HG02840 (cell line): ENCODE measurements around the gene C9orf50.
"Not testable (repeated sequence)": the region's sequence is repeated elsewhere in the genome, so short reads cannot be mapped to it uniquely, and the experiment has no call there.

Experiments
- ATAC-seq: cut with Tn5 transposase; IDR thresholded peaks from one replicate; pipeline ENCODE4 v1.9.1; 2021; ENCODE audit warnings: mild to moderate bottlenecking, moderate library complexity, moderate number of reproducible peaks; ENCODE audit not compliant: unreplicated experiment, low FRiP score

C9orf50 gene

GRCh38 chr9:129595903-129596540 lies 24.9 kb downstream of the C9orf50 start:
- ATAC-seq = no peak

- no peak for ATAC-seq
Observed at GRCh38 chr9:129595311-129595741, 25.6 kb downstream of the C9orf50 start.

DNA sequence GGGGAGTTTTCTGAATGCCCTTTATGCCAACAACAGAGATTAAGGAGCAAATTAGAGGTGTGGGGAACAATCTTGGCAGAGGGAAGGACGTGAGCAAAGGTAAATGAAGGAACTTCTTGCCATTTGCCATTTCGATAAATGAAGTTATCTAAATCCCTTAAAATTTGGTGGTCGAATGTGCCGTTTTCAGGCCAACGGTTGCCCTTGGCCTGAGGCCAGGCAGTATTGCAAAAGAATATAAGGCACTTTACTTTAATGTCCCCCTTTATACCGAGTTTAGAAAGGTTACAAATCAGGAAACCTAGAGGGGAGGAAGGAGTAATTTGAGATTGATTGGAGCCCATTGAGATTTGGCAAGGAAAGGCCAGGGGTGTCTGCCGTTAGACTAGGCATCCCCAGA lies 26.3 kb downstream of the C9orf50 start:
- no peak for ATAC-seq

- not testable (repeated sequence) for ATAC-seq
Observed at GRCh38 chr9:129592790-129593189, 28.1 kb downstream of the C9orf50 start.

GRCh38 chr9:129591916-129592315 lies 29.0 kb downstream of the C9orf50 start:
- ATAC-seq = no peak

DNA sequence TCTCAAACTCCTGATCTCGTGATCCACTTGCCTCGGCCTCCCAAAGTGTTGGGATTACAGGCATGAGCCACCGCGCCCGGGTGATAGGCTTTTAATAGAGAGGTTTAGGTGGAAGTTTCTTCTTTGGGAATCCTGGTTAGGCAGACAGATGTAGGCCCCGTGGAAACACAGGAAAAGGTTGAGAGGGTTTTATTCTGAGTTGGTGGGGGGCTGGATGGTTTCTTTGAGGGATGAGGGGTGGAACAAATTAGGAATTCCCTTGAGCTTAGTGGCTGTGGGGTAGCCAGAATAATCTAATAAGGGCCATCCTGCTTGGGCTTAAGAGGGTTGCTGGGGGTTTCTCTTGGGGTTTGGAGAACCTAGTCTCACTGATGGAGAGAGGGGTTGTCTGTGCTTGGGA lies 30.4 kb downstream of the C9orf50 start:
- ATAC-seq = no peak

DNA sequence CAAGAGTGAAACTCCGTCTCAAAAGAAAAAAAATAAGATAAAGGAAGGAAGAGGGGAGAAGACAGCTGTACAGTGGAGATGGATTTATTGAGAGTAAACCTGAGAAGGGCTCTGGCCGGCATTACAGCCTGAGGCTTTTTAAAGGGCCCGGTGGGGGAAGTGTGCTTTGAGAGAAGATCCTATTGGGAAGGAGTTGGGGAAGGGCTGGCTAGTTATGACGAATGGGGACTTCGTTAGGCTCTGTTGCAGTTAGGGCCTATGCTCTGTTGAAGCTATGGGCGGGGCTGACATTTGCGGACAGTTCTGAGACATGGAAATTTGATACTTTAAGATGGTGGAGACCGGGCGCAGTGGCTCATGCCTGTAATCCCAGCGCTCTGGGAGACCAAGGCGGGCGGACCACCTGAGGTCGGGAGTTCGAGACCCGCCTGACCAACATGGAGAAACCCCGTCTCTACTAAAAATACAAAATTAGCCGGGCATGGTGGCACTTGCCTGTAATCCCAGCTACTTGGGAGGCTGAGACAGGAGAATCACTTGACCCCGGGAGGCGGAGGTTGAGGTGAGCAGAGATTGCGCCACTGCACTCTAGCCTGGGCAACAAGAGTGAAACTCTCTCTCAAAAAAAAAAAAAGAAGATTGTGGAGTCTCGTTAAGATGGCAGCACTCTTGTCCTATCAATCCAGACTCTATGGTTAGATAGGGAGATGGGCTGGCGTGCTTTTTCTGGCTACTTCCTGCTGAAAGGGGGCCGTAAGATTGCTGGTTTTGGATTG lies 33.2 kb downstream of the C9orf50 start:
- ATAC-seq = no peak

DNA sequence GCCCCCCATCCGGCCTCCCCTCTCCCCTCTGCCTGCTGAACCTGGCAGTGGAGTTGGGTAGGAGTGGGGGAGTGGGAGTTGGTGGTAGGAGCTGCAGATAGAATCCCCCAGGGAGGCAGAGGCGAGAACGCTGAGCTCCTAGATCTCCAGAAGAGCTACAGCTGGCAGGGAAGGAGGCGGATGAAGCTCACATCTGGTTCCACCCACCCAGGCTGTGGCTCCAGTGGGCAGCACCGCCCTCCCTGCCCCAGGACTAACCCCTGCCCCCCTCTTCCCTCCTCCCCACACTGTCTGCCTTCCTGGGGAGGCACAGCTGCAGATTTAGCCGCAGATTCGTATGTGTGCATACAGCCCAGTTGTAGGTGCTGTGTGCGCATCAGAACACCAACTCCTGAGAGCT lies 34.2 kb downstream of the C9orf50 start:
- no peak for ATAC-seq

DNA sequence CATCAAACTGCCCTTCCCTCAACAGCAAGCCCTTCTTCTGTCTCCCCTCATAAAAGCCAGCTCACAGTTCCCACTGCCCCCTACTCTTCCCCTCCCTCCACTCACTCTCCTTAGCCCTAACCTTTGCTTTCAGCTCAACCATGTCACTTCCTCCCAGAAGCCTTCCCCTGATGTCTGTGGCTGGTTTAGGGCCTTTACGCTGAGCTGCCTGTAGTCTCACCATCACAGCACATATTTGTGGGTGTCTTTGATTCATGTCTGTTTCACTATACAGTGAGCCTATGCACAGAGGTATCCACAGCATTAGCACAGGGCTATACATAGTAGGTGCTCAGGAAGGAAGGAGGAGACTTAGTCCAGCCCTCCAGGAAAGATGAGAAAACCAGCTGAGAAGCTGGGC lies 34.7 kb downstream of the C9orf50 start:
- ATAC-seq = no peak

DNA sequence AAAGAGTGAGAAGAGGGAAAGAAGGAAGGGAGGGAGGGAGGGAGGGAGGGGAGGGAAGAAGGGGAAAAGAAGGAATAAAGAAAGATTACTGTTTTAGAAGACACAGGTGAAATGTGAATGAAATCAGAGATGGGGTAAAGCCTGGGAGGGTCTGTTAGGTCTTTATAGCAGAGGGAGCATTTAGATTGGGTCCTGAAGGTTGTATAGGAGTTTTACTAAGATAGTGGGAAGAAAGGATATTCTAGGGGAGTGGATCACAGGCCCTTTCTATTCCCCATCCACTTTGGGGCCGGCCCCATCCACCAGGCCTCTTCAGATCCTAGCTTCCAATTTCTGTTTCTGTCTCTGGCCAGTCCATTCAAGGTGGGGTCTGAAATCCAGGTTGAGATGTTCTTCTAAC lies 35.5 kb downstream of the C9orf50 start:
- ATAC-seq = no peak

- no peak for ATAC-seq
Observed at GRCh38 chr9:129584136-129584535, 36.8 kb downstream of the C9orf50 start.

GRCh38 chr9:129583308-129584038 lies 37.4 kb downstream of the C9orf50 start:
- ATAC-seq = no peak

GRCh38 chr9:129582855-129583254 lies 38.0 kb downstream of the C9orf50 start:
- ATAC-seq = no peak

DNA sequence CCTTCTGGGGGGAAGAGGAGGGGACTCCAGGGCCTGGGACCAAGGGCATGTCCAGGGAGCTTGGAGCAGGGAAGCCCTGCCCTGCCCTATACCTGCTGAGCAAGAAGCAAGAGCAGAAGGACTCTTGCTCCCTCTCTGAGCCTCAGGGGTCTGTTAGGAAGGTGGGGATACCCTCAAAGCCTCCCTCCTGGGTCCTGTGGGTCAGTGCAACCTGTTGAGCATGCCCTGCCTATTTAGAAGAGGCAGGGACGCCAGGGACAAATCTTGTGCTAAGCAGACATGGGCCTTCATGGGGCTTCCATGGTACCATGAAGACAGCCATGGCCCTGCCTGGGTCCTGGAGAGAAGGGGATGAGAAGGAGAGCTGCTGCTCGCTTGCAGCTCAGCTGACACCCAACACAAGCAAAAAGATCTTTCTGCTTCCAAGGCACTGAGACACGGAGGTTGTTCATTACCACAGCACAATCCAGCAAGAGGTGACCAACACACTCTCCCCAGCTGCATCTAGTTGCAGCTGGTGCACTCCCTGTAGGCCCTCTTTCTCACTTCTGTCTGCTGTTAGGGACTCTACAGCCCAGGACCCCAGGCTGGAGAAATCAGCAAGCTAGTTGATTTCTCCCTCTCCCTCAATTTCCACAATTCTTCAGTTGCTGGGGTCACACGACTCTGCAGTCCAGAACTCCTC lies 39.3 kb downstream of the C9orf50 start:
- no peak for ATAC-seq

DNA sequence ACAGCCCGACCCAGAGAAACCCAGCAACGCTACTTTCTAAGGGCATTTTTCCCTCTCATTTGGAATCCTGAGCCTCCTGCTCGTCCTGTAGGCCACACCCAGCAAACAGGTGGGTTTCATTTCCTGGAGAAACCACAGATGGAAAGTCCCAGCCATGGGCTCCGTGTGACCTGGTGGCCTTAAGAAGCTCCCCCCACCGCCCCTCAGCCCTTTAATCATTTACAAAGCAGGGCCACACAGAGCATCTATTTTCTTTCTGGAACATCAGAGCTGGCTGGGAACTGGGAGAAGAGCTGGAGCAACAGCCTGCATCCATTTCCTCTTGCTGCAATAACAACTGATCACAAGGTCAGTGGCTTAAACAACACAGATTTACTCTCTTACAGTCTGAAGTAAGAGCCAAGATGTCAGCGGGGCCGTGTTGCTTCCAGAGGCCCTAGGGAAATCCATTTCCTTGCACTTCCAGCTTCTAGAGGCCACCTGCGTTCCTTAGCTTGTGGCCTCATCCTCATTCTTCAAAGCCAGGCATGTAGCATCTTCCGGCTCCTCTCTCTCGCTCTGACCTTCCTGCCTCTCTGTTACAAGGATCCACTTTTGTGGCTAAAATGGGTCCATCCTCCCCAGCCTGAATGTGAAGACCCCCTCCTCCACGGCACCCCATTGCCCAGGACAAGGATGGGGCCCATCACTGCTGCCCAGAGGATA lies 40.5 kb downstream of the C9orf50 start:
- no peak for ATAC-seq

DNA sequence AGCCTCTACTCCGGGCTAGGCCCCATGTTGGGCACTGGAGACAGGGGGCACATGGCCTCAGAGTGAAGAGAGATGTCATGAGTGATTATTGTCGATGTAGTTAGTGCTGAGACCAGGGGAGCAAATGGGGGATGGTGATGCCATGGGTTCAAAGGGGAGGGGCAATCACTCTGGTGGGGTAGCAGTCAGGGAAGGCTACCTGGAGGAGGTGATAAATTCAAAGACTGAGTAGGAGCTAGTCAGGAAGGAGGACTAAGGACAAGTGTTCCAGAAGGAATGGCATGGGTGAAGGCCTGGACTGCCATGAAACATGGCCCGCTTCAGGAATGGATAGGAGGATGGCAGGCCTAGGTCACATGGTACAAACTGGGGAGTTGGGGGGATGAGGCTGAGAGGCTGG lies 41.6 kb downstream of the C9orf50 start:
- ATAC-seq = no peak

GRCh38 chr9:129576546-129577543 lies 44.1 kb downstream of the C9orf50 start:
- ATAC-seq = no peak

DNA sequence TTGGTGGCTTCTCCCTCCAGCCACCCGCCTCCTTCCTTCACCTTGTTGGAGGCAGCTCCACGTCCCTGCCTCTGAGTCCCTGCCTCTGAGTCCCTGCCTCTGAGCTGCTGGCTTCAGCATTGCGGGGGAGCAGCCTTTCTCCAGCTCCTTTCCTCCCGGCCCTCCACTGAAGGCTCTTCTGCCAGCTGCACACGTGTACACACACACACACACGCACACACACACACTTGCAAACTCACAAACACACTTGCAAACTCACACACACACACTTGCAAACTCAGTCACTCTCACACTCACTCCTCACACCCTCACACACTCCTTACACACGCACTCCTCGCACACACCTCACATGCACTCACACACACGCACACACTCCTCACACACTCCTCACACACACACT lies 45.1 kb downstream of the C9orf50 start:
- no peak for ATAC-seq
